Measurements from ENCODE around the gene CTNNA3.
A peak's percentile ranks its signal among the peaks of the same experiment; 100 is the strongest.
"Not testable (repeated sequence)": the region's sequence is repeated elsewhere in the genome, so short reads cannot be mapped to it uniquely, and the experiment has no call there.

The CTNNA3 gene

DNA sequence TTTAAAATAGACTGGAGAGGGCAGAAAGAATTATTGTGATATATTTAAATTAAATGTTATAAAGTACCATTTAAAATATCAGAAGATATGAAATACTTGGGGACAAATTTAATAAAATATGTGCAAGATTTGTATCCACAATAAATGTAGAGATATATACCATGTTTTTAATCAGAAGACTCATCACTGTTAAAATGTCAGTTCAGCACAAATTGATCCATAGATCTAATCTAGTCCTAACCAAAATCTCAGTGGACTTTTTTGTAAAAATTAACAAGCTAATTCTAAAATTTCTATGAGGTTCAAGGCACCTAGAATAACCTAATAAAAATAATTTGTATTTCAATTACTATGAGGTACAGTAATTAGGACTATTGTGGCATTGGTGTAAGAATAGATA is 96.4 kb downstream of the CTNNA3 start:
- DNase-seq, result no peak

DNA sequence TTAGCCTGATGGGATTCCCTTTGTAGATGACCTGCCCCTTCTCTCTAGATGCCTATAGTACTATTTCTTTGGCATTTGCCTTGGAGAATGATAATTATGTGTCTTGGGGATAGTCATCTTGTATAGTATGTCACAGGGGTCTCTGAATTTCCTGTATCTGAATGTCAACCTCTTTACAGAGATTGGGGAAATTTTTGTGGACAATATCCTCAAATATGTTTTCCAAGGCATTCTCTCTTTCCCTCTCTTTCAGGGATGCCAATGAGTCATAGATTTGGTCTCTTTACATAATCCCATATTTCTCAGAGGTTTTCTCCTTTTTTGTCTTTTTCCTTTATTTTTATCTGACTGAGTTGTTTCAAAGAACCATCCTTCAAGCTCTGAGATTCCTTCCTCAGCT is 99.4 kb downstream of the CTNNA3 start:
- DNase-seq, result no peak

DNA sequence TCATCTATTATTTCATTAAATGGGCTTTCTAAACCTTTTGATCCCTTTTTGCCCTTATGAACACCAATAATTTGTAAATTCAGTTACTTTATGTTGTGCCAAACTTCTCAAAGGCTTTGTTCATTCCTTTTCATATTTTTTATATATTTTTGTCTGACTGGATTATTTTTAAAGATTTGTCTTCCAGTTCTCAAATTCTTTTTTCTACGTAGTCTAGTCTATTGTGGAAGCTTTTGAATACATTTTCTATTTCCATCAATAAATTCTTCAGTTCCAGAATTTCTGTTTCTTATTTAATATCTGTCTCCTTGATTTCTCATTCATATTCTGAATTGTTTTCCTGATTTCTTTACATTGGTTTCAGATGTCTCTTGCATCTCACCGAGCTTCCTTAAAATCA is 108.2 kb downstream of the CTNNA3 start:
- no peak for DNase-seq

DNA sequence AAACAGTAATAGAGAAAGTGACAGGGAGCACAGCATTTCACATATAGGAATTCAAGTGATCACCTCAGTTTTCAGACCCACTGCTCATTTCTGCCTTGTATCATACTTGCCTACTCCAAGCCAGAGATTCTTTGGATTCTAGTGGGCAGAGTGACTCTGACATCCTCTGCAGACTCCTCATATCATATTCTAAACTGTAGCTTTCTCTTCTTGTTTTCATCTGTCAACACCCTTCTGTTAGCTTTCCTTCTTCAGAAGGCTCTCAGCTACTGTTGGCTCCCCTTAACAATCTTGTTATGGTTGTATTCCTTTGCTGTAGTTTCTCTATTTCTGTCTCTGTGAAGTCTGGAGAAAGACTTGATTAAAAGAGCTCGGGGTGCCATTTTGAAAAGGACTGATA is 120.5 kb downstream of the CTNNA3 start:
- no peak for DNase-seq

DNA sequence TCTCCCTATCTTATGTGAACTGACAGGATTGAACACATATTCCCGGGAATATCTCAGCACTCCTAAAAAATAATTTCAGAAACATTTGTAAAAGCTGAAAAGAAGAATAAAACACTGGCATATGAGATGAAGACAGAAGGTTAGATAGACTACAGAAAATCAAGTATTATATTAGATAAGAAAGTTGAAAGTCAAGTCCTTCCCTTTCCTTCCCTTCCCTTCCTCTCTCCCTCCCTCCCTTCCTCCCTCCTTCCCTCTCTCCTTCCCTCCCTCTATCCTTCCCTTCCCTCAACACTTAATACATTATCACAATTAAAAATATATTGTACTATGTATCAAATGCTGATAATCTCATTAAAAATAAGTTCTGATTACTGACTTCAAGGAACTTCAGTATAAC is 122.5 kb downstream of the CTNNA3 start:
- DNase-seq, result no peak

DNA sequence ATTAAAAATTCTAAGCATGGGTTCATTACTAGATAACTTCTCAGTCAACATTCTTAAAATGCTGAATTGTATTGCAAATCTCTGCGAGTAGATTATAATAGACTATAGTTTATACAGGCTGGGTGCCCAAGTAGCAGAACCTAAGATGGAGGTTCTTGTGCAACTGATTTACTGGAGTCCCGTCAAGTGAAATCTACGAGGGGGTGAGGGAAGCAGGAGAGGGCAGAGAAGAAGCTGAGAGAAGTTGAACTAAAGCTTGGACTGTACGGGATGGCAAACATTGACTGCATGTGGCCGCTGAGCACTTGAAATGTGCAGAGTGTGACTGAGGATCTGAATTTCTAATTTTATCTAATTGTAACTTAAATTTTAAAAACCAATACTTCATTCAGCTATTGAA is 124.5 kb downstream of the CTNNA3 start:
- no peak for DNase-seq

DNA sequence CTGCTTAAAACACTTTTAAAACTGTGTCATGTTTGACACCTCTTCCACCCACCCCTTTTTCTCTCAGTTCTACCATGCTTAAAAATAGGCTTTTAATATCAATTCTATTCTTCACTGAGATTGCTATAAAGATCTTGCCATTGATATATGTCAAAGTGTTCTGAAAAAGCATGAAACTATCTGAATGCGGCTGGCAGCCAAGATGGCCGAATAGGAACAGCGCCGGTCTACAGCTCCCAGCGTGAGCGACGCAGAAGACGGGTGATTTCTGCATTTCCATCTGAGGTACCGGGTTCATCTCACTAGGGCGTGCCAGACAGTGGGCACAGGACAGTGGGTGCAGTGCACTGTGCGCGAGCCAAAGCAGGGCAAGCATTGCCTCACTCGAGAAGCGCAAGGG is 137.7 kb downstream of the CTNNA3 start:
- DNase-seq, result not testable (repeated sequence)

DNA sequence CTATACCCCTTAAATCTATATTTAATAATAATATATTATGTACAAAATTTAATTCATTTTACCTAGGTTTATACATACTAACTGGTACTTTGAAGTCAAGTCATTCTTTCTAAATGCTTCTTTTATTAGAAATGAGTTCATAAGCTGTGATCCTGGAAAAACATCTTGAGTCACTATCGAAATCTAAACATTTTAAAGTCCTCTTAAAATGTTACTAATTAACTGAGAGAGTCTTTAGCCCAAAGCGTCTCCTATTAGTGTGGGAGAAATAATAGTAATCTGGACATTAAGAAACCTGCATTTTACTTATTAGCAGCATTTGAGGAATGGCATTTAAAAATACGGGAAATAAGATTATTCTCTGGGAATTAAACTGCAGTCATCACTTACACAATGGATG is 142.7 kb downstream of the CTNNA3 start:
- no peak for DNase-seq

DNA sequence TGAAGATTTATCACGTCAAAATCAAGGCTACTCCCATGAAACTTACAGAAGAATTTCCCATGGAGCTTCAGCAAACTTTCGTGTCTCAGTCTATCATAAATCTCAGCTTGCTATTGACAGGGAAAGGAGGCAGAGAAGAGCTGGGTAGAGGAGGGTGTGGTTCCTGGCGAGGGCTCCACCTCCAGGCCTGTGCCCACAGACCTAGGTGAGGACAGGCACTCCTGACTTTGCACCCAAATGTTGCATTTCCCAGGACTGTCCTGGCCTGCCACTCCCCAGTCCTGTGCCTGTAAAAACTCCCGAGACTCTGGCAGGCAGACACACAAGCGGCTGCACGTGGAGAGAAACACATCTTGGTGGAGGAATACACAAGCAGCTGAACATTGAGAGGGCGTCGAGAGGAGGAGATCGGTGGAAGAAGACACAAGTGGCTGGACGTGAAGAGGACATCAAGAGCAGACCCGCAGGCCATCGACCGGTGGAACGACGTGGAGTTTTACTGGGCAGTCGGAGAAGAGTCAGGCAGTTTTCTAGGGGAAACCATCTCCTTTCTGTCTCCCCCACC is 145.1 kb downstream of the CTNNA3 start:
- DNase-seq, result no peak

DNA sequence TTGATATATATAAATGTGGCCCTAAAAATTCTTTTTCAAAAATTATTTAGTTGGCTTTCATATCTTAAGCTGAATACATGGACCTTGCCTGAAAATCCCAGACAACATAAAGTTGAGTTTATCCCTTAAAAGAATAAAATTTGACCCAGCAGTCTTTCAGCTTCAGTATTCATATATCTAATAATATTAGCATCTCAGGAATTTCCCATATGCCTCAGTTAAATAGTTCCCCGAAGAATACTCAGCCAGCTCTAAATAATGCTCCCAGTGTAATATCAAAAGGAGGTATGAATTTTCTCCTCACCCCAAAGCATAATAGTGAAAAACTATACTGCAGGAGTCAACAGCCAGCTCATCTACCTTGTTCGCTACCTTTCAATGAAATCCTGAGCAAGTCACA is 145.9 kb downstream of the CTNNA3 start:
- DNase-seq, result no peak

DNA sequence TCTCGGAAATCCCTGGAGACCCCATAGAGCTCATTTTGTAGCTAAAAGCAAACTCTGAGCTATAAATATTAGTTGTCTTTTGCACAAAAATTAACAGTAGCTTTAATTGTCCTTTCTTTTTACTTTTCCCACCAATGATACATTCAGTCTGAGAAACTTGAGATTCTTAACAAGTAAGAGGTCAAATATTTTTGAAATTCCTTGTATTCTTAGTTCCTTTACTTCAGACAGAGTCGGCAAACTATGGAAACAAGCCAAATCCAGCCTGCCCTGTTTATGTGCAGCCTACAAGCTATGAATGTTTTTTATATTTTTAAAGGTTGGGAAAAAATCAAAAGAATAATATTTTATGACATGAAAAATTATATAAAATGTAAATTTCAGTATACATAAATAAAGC is 146.6 kb downstream of the CTNNA3 start:
- DNase-seq, result no peak

DNA sequence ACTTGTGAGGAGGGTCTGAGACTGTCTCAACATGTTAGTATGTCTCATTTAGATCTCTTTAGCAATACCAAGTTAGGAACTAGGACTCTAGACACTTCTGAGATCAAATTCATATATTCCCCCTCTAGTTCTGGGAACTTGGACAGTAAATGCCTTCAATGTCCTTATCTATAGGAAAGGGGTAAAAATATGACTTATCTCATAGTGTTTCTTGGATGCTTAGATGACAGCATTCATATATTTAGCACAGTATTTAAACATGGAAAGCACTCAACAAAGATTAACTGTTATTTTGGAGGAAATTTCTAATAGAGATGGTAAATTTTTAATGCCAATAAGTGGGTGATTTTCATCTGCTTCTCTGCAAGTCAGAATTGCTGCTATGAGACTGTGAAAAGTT is 154.6 kb downstream of the CTNNA3 start:
- DNase-seq, result no peak

DNA sequence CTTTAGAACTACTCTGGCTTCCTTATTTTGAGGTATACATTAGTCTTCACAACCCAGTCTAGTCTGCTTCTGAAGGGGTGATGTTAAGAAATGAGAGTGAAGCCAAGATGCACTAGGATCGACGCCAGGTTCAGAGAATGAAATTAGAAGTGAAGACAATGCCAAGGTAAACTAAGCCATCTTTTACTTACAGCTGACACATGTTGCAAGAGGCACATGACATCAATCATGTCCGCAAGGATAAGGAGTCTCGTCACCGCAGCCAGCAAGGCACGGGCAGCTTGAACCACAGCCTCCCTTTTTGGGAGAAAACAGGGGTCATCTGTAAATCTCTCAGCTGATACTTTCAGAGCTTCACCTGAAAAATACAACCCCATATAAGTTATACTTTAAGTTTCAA is 156.7 kb downstream of the CTNNA3 start:
- no peak for DNase-seq

DNA sequence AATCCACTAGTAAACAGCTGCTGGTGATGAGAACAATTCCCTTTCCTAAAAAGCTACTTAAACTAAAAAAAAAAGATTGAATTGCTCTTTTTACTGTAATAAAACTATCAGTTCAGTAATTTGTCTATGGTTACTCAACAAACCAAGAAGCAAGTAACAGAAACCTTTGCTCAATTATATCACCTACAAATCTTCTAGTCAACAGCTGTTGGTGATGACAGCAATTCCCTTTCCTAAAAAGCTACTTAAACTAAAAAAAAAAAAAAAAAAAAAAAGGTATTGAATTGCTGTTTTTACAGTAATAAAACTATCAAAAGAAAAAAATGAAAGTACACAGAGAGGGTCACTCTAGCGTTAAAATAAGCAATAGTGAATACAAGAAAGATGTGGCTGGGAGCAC is 158.1 kb downstream of the CTNNA3 start:
- DNase-seq, result no peak

DNA sequence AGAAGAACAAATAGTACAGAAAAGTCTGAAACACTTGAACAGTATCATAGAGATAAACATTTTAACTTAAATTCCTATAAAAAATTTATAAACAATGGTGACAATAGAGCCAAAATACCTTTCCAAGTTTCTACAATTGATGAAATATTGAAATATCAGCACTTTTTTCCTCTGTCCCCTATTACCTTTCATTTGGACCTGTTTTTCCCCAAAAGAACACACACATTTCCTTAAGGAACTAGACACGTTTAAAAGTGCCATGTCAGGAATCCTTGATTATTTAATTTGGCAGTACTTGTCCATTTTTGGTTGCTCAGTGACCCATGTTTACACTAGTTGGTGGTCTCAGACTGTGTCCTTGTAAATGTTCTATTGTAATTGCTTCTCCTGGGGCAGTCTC is 162.6 kb downstream of the CTNNA3 start:
- DNase-seq, result no peak

DNA sequence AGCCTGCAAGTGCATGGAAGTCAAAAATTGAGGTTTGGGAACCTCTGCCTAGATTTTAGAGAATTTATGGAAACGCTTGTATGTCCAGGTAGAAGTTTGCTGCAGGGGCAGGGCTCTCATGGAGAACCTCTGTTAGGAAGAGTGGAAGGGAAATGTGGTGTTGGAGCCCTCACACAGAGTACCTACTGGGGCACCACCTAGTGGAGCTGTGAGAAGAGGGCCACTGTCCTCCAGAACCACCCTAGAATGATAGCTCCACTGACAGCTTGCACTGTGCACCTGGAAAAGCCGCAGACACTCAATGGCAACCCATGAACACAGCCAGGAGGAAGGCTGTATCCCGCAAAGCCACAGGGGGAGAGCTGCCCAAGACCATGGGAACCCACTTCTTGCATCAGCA is 165.0 kb downstream of the CTNNA3 start:
- not testable (repeated sequence) for DNase-seq

DNA sequence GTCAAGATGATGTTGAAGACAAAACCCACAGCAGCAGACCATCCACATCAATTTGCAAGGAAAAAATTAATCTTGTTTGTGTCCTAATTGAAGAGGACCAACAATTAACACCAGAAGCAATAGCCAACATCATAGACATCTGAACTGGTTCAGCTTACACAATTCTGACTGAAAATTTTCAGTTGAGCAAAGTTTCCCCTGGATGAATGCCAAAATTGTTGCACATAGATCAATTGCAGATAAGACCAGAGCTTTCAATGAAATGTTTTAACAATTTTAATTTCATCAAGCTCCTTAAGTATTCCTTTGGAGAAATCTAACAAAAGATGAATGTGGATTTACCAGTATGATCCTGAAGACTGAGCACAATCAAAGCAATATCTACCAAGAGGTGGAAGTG is 168.6 kb downstream of the CTNNA3 start:
- DNase-seq, result no peak

DNA sequence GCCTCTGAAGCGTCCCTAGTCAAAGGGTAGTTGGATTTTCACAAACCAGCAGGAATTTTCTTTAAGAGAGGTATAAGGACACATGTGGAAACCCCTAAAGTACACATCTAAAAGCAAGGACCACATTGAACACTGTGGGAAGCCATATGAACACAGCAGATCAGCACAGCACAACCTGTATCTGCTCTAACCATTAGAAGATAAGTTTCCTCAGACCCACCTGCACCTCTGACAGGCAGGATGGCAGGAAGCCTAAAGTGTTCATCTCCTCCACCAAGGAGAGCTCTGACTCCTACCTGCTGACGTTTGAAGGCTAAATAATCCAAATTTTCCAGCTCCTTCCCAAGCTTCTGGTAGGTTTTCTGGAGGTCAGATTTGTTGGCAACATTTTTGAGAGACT is 174.4 kb downstream of the CTNNA3 start:
- no peak for DNase-seq

DNA sequence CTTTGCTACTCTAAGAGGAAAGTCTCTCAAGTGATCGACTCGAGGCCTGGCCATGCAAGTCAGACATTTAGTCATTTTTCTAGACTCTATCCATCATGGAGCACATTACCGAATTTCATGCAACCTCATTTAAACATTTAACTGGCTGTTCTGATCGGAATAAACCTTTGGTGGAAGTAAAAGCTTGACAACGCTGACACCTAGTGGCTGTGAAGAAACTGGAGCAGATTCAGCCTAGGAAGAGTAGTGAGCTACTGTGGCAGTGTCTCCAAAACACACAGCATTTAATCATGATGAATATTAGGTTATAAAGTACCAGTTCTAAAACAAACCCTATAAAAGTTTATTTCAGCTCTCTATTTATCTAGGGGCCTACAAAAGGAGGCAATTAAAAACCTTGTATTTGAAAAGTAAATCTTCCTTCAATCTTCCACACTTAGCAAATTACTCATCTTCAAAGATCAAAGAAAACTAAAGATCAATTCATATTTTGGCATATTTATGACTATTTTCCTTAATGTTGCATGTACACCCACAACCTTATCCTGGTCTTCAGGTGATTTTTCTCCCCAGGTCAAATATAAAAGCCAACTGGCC is 175.0 kb downstream of the CTNNA3 start:
- DNase-seq, result peak; percentile 3

DNA sequence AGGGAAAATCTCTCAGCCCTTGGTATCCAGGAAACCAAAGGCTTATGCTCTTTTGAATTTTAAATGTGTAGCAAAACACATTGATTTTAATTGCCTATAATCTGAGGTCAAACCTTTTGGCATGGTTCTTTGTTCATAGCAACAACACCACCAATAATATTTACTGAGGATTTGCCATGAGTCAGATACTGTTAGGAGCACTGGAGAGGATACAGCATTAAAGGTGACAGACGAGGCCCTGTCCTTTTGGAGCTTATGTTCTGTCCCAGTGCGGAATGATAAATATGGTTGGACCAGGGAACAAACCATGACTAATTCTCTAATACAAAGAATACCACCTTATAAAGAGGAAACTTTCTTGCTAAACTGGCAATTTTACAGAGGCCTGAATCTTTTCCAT is 176.6 kb downstream of the CTNNA3 start:
- DNase-seq, result no peak

DNA sequence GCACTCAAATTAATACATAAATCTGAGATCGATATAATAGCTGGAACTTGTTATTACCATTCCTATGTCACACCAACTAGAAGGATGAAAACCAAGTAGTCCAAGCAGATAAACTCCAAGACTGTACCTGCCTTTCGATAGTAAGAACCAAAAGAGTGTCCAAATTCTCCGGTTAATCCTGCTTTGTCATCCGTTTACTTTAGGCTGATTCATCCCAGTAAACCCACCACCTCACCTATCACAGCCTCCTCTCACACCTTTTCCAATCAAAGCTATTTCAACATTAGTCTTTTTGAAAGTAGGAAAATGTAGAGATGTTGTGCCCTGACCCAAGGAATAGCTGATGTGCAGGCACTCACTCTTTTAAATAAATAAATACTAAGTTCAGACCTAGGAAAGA is 177.2 kb downstream of the CTNNA3 start:
- no peak for DNase-seq

DNA sequence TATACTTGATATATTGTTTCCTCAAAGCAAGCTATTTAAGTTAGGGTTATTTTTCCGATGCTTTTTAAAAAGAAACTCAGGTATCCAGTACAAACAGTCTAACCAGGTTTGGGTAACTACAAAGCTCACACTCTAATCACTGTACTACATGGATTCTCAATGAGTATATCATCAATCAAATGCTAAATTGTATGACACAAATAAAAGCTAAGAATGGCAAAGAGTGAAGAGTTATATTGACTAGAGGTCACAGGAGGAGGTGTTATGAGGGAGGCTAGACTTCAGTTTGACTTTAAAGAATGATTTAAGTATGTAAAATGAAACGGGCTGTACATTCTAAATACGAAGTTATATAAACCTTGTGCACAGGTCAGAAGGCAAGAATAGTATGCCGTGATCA is 178.0 kb downstream of the CTNNA3 start:
- no peak for DNase-seq

DNA sequence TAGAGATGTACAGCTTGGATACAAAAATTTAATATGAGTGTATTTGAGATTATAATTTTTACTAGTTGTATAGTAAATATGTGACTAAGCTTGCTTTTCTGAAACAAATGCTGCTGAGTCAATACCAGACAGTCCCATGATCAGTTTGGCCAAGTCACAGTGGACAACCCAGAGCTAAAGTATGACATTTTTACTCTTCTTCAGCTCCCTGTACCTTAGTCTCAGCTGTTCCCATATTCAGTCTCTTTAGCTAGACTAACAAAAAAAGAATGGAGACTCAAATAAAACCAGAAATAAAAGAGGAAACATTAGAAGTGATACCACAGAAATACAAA is 189.3 kb downstream of the CTNNA3 start:
- no peak for DNase-seq

DNA sequence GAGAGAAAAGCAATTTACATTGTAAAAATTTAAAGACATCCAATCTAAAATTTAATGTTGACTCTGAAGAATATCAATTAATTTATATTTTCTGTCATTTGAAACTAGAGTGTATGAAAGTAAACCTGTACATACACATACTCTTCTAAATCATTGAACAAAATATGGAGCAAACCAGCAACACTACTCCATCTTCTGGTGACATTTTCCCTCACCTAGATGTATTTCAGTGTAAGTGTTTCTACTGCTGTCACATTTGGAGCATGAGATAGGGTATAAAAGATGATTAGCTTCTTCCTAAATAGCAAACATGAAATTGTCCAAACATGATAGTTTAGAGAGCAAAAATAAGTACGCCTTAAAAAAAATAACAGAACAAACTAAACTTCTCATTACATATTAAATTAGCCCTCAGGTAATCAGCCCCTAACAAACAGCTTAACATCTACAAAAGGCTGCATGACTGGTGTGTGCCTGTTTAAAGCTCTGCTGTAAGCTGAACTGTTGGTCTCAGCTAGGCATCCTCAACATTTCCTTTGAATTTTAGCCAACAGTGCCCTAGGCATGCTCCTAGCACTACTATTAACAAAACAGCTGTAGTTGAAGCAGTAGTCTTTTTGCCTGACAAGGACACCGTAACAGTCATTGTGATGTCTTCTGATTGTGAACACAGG is 189.8 kb downstream of the CTNNA3 start:
- DNase-seq, result no peak

All from NCI-H1105 (cell line).